ENCODE data around the gene ETV4. TPM values are rescaled to one million over a fixed set of nuclear protein-coding genes. Genes with fewer than 3 reads are reported as not detected.

ETV4 gene
- polyA plus RNA-seq = not detected

DNA sequence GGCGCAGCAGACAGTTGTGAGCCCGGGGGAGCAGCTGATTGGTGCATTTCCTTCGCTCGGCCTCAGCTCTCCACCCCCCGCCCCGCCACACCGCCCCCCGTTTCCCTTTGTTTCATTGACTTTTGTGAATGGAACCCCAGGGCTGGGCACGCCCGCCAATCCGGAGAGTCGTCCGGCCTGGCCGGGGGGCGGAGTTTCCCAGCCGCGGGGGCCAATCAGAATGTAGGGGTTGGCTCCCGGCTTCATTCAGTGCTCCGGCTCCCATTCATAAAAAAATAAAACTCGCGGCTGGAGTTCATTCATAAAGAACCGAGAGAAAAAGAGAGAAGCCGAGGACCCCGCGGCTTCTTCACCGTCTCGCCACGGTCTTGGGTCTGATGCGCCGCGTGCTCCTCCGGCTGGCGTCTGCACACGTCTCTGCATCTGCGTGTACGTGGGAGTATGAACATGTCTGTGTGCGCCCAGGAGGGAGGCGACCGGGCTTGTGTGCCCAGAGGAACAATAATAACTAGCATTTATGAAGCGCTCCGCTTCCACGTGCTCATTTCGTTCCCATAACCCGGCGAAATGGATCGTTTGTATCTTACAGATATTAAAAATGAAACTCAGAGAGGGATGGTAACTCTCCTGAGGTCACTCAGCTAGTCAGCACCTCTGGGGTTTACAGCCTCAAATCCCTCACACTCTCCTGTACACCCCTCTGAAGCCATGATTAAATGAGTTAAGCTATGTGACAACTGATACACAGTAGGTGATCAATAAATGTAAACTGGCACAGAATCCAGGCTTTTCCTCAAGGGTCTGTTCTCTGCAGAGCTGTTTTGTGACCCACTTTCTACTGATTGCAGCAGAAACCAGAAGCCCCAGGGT, at the start of gene ETV4:
Gene ETV4 (minus strand): TSS at position 22 of the 870 bp plus-strand sequence. CDS start 723 bp downstream, outside the sequence.
- Mint-ChIP-seq H3K4me3 (peak within 1 kb of the TSS; percentile 79 to 93 (median 88)), H3K27me3 (peaks cover 40% of the 10 kb centered on the region), H3K27ac (peak within 1 kb of the TSS in 2 of 3 donors; percentile 10 to 76), H3K9me3 (no peaks in the 10 kb centered on the region), H3K4me1 (peaks cover 9 to 16% (median 14%) of the 10 kb centered on the region in 3 donors), H3K36me3 (no peaks in the 10 kb centered on the region)

DNA sequence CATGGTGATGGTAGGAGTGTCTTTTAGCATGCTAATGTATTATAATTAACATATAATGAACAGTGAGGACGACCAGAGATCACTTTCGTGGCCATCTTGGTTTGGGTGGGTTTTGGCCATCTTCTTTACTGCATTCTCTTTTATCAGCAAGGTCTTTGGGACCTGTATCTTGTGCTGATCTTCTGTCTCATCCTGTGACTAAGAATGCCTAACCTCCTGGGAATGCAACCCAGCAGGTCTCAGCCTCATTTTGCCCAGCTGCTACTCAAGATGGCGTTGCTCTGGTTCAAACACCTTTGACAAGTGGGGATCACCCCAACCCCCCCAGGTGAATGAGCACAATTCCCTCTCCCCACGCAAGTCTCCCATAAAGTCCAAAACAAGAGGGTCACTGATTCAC, 49.3 kb upstream of the ETV4 start:
- Mint-ChIP-seq H3K27ac (no peak overlapping the region), H3K27me3 (peaks cover 5% of the 10 kb centered on the region), H3K4me1 (peaks cover 4 to 8% (median 4%) of the 10 kb centered on the region in 3 donors), H3K9me3 (no peaks in the 10 kb centered on the region), H3K36me3 (no peaks in the 10 kb centered on the region), H3K4me3 (no peak overlapping the region)

DNA sequence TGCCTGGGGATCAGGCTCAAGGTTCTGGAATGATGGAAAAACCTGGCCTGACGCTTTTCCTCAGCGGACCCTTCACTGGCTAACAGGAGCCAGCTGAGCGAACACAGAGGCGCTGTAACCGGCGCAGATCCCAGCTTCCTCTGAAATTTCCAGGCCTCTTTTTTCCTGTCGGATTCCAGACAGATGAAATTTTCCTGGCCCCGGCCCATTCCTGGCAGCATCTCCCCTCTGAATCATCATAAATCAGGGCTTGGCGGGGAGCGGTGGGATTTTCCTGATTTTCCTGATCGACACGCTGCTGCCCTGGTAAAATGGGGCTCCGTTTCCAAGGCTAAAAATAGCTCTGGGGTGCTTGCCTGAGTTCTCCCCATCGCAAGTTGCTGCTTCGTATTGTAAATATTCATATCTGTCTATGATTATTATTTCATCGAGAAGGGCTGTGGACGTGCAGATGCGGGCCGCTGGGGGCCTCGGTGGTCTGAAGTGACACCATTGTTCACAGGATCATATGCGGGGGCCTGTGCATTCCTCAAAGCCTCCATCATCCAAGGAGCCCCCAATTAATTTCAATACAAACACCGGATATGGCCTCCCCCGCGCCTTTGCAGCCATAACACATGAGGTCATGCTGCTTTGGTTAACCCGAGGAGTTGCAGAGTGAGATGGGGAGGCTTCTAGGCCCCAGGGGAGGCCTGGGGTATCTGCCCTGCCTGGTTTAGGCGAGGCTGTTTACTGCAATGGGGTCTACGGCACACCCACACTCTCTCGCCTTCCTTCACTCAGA, 45.8 kb upstream of the ETV4 start:
- Mint-ChIP-seq H3K9me3 (peaks cover 0 to 5% (median 0%) of the 10 kb centered on the region in 3 donors), H3K36me3 (no peaks in the 10 kb centered on the region), H3K4me1 (peaks cover 4 to 8% (median 5%) of the 10 kb centered on the region in 3 donors), H3K4me3 (peak overlapping the region in 1 of 4 donors; percentile 82), H3K27ac (peak overlapping the region in 1 of 3 donors; percentile 87), H3K27me3 (peaks cover 3% of the 10 kb centered on the region)

DNA sequence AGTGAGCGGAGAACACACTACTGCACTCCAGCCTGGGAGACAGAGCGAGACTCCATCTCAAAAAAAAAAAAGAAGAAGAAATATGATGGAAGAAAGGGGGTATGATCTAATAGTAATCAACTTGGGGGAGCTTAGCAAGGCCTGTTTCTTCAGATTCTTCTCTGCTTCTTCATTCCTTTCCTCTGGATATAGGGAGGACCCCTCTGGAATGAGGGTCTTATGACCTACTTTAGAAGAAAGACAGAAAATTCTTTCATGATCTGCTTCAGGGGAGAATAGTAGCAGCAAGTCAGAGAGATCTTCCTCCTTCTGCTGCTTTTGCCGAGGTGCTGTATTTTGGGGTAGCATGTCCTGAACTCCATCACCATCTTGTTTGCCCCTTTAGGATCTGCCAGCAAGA, 44.9 kb upstream of the ETV4 start:
- Mint-ChIP-seq H3K27ac (no peak overlapping the region), H3K36me3 (no peaks in the 10 kb centered on the region), H3K9me3 (peaks cover 0 to 5% (median 0%) of the 10 kb centered on the region in 3 donors), H3K27me3 (peaks cover 3% of the 10 kb centered on the region), H3K4me3 (no peak overlapping the region), H3K4me1 (peaks cover 4 to 8% (median 5%) of the 10 kb centered on the region in 3 donors)

DNA sequence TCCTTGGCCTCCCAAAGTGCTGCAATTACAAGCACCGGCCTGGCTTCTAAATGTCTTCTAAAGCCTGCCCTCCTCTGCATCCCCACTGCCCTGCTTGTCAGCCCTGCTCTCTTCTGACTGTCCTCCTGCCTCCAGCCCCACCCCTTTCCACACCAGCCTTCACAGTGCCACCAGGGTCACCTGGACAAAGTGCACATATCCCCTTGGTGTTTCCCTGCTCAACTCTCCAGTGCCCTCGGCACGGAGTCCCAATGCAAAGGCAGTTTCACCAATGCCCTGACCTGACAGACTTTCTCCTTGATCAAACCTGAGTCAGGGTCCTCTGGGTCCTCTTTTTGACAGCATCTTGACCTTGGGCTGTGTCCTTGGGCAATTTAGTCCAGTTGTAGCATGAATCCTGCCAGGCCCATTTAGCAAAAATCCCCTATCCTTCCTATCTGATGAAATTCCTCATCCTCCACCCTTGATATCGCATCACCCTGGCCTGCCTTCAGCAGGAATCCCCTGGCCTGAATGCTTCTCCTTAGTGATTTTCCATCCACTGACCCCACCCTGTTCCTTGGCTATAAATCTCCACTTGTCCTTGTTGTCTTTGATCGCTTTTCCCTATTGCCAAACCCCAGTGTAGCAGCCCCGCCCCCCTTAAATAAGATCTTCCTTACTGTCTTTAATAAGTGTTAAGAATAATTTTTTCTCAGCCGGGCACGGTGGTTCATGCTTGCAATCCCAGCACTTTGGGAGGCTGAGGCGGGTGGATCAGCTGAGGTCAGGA, 42.7 kb upstream of the ETV4 start:
- no peaks in the 10 kb centered on the region for H3K36me3 Mint-ChIP-seq
- H3K4me1 Mint-ChIP-seq = peaks cover 3 to 5% (median 4%) of the 10 kb centered on the region in 3 donors
- H3K27me3 Mint-ChIP-seq = peaks cover 2% of the 10 kb centered on the region
- H3K27ac Mint-ChIP-seq = peak overlapping the region in 1 of 3 donors; percentile 23
- H3K9me3 Mint-ChIP-seq = peaks cover 0 to 5% (median 0%) of the 10 kb centered on the region in 3 donors
- peak overlapping the region in 1 of 4 donors; percentile 39 for H3K4me3 Mint-ChIP-seq

DNA sequence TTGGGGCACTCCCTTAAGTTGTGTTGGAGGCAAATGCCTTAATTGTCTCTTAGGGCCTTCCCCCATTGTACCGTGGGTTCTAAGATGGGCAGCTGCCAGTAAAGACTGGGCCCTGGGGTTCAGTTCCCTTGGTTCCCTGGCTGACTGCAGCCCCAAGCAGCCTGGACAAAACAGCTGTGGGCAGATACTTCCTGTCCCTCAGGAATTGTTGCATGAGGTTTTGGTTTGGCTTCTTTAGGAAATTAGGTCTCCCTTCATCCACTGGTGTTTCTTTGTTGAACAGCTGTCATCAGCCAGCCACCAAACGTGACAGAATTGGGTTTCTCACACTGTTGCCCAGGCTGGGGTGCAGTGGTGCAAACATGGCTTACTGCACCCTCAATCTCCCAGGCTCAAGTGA, 42.0 kb upstream of the ETV4 start:
- Mint-ChIP-seq H3K9me3 (peaks cover 0 to 5% (median 0%) of the 10 kb centered on the region in 3 donors), H3K4me1 (peaks cover 0 to 3% (median 1%) of the 10 kb centered on the region in 3 donors), H3K36me3 (no peaks in the 10 kb centered on the region), H3K27me3 (peaks cover 2% of the 10 kb centered on the region), H3K4me3 (no peak overlapping the region), H3K27ac (peak overlapping the region in 1 of 3 donors; percentile 23)

DNA sequence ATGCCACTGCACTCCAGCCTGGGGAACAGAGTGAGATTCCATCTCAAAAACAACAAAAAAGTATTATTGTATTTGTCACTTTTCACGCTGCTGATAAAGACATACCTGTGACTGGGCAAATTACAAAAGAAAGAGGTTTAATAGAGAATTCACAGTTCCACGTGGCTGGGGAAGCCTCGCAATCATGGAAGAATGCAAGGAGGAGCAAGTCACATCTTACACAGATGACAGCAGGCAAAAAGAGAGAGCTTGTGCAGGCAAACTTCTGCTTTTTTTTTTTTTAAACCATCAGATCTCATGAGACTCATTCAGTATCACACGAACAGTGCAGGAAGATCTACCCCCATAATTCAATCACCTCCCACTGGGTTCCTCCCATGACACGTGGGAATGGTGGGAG, 41.5 kb upstream of the ETV4 start:
- H3K9me3 Mint-ChIP-seq = peaks cover 0 to 5% (median 0%) of the 10 kb centered on the region in 3 donors
- no peak overlapping the region for H3K4me3 Mint-ChIP-seq
- no peaks in the 10 kb centered on the region for H3K36me3 Mint-ChIP-seq
- H3K27ac Mint-ChIP-seq = peak overlapping the region in 1 of 3 donors; percentile 85
- H3K27me3 Mint-ChIP-seq = peaks cover 2% of the 10 kb centered on the region
- H3K4me1 Mint-ChIP-seq = peaks cover 0 to 3% (median 1%) of the 10 kb centered on the region in 3 donors

DNA sequence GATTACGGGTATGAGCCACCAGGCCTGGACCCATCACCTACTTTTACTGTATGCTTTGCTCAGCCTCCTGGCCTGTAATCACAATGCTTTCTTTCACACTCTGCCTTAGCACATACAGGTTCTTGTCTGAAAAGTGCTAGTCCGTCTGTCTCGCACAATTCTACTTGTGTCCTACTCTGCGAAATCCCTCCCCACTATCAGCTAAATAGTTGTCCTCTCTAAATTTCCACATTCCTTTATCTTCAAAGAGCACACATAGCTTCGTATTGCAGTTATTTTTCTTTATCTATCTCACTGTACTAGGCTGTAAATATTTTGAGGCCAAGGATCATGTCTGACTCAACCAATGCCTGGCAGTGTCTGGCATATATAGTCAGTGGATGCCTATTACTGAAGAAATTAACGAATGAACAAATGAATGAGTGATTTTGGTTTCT, 38.5 kb upstream of the ETV4 start:
- H3K36me3 Mint-ChIP-seq = no peaks in the 10 kb centered on the region
- peaks cover 1 to 5% (median 2%) of the 10 kb centered on the region in 3 donors for H3K4me1 Mint-ChIP-seq
- H3K9me3 Mint-ChIP-seq = peaks cover 0 to 5% (median 0%) of the 10 kb centered on the region in 3 donors
- H3K27me3 Mint-ChIP-seq = peaks cover 2% of the 10 kb centered on the region
- no peak overlapping the region for H3K4me3 Mint-ChIP-seq
- no peak overlapping the region for H3K27ac Mint-ChIP-seq

DNA sequence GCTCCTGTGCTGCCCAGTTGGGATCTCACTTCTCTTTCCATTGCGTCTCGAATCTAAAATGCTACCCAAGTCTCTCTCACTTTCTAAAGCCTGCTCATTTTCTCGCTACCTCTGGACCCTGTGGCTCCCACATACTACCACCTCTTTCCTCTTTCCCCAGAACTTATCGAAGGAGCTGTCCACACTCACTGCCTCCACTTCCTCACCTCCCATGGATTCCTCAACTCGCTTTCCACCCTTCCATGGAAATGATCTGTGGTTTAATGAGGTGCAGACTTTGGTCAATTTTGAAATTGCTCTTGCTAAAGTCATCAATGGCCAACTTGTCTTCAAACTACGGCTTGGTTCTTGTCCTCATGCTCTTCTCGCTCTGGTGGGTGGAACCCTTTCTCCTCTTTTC, 37.2 kb upstream of the ETV4 start:
- H3K4me1 Mint-ChIP-seq = peaks cover 14 to 18% (median 15%) of the 10 kb centered on the region in 3 donors
- H3K27ac Mint-ChIP-seq = no peak overlapping the region
- no peak overlapping the region for H3K4me3 Mint-ChIP-seq
- no peaks in the 10 kb centered on the region for H3K36me3 Mint-ChIP-seq
- H3K9me3 Mint-ChIP-seq = peaks cover 0 to 5% (median 0%) of the 10 kb centered on the region in 3 donors
- H3K27me3 Mint-ChIP-seq = peaks cover 2% of the 10 kb centered on the region

DNA sequence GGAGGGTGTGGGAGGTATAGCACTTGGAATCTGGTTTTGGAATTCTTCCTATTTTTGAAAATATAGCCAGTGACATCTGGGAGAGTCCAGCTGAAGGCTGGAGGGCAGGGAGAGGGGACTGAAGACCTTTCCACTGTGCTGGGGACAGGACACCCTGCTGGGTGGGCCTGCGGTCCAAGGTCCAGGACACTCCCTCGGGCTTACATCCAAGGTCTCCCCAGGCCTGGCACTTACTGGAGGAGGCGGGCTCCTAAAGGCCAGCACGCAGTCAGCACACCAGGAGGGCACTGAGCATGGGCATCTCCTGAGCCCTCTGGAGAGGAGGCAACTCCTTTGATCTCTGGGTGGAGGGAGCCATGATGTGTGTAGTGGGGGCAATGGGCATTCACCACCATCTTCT, 35.5 kb upstream of the ETV4 start:
- Mint-ChIP-seq H3K9me3 (no peaks in the 10 kb centered on the region), H3K4me3 (no peak overlapping the region), H3K4me1 (peaks cover 16 to 19% (median 17%) of the 10 kb centered on the region in 3 donors), H3K27me3 (peaks cover 2% of the 10 kb centered on the region), H3K36me3 (no peaks in the 10 kb centered on the region), H3K27ac (peak overlapping the region in 1 of 3 donors; percentile 32)

DNA sequence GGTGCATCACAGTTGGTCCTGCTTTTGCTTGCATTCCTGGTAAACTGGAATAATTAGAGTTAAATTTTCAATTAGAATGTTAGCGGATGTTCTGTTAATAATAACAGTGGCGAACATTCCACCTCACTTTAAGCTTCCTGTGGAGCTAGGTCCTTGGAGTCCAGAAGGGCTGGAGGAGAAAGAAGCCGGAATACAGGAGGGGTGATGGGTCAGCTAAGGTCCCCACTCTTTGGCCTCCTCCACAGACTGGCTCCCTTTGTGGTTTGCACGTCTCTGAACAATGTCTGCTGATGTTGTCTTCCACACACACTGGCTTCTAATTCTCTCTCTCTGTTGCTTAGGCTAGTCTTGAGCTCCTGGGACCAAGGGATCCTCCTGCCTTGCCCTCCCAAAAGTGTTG, 35.0 kb upstream of the ETV4 start:
- H3K27me3 Mint-ChIP-seq = peaks cover 2% of the 10 kb centered on the region
- H3K36me3 Mint-ChIP-seq = no peaks in the 10 kb centered on the region
- H3K4me1 Mint-ChIP-seq = peaks cover 16 to 19% (median 17%) of the 10 kb centered on the region in 3 donors
- no peak overlapping the region for H3K4me3 Mint-ChIP-seq
- H3K9me3 Mint-ChIP-seq = no peaks in the 10 kb centered on the region
- H3K27ac Mint-ChIP-seq = peak overlapping the region in 2 of 3 donors; percentile 32 to 89

DNA sequence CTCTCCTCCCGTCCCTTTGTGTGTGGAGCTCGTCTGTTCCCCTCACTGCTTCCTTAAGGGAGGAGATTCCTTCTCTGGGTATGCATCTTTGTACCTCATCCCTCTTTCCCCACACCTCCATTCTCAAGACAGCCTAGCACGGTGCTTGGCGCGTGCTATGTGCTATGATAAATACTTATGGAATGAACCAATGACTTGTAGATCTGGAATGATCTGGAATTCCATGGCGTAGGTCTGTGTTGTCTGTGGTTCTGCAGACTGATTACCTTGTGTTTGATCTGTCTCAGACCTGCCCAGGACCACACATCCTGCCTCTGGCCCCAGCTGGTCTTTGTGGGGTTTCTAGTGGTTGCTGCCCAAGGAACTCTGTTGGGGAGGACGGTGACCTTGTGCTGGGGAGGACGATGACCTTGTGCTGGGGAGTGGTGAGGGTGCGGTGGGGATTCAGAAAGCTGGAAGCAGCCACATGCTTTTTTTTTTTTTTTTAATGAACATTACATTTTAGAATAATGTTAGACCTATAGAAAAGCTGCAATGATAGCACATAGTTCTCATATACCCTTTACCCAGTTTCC, 33.5 kb upstream of the ETV4 start:
- Mint-ChIP-seq H3K27ac (peak overlapping the region in 2 of 3 donors; percentile 77 to 80), H3K4me3 (peak overlapping the region in 2 of 4 donors; percentile 73 to 76), H3K27me3 (peaks cover 3% of the 10 kb centered on the region), H3K36me3 (no peaks in the 10 kb centered on the region), H3K9me3 (no peaks in the 10 kb centered on the region), H3K4me1 (peaks cover 16 to 19% (median 17%) of the 10 kb centered on the region in 3 donors)

DNA sequence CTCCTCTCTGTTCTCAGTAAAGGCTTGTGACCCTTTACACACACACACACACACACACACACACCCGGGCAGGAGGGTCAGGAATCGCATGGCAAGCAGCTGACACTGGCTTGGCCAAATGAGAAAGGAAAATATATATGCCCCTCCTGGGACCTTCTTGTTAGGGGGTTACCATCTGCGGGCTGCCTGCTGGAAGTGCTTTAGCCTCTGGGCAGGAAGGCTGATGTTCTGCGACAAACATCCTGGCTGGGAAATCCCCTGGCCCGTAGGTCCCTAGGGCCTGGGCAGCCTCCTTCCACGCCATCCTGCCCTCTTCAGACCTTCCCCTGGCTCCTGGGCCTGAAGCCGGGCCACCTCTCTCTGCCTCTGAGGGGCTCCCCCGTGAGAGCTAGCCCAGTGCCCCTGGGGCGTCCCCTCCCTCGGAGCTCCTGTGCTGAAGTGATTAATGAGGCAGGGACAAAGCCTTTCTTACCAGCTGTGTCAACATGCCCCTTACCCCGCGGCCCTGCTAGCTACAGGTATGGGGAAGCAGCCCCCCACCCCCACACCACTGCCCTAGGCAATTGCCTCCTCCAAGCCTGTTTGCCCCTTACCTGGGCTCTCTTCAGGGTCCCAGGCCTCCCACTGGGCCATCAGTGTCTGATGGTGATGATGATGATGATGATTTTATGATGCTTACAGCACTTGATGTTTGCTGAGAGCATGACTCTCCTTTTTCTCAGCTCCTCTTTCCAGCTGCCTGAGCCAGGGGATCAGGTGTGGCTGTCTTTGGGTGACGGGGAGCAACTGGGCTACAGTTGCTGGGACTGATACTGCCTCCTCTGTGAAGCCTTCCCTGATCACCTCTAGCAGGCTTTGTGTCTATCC, 32.8 kb upstream of the ETV4 start:
- H3K4me1 Mint-ChIP-seq = peaks cover 16 to 19% (median 17%) of the 10 kb centered on the region in 3 donors
- H3K9me3 Mint-ChIP-seq = no peaks in the 10 kb centered on the region
- peak overlapping the region in 2 of 4 donors; percentile 73 to 78 for H3K4me3 Mint-ChIP-seq
- H3K27me3 Mint-ChIP-seq = peaks cover 3% of the 10 kb centered on the region
- H3K27ac Mint-ChIP-seq = peak overlapping the region; percentile 66 to 80 (median 77)
- H3K36me3 Mint-ChIP-seq = no peaks in the 10 kb centered on the region
